Fibroblast of lung (primary cell): ENCODE results near the gene CC2D2B.

Source experiments
- CTCF ChIP-seq, 2 donors: IDR thresholded peaks in 1 of 2; conservative IDR thresholded peaks in 1 of 2; 1 replicate in 1 of 2; 2 replicates in 1 of 2; pipeline ENCODE4 v1.5.1; 2011 to 2012; ENCODE audit warnings: low read length in 2 of 2, control low read depth in 1 of 2, inconsistent platforms in 1 of 2, low read depth in 1 of 2, mild to moderate bottlenecking in 1 of 2
- EZH2 ChIP-seq: IDR thresholded peaks from 2 replicates; pipeline ENCODE4 v1.5.1; 2012; ENCODE audit warnings: low read length, control low read depth, mild to moderate bottlenecking; ENCODE audit errors: missing control alignments

- TF ChIP-seq CTCF (conservative IDR thresholded peaks at IDR 0.05 in 1 of 2, IDR thresholded peaks at IDR 0.05 in 1 of 2; ENCODE audit: low read depth in 1 of 2, low read length in 2 of 2) (no peak), EZH2 (no peak)
Observed at GRCh38 chr10:95896071-95896850, 11.5 kb upstream of the CC2D2B start.
